AG04450 (cell line): ENCODE results near the gene CD44. TPM values are rescaled to one million over a fixed set of nuclear protein-coding genes. Genes with fewer than 3 reads are reported as not detected.

Experiments
- CTCF ChIA-PET: fragments of 300-600, 350-600 bp; formaldehyde crosslinking; extraction: SDS; loops from one replicate; lab custom pipeline; 2022; ENCODE audit warnings: antibody characterized with exemption, inconsistent platforms; lab: Charles Lee
- POLR2A ChIA-PET: fragments of 350-600 bp; formaldehyde crosslinking; extraction: SDS; loops from one replicate; lab custom pipeline; 2021; ENCODE audit warnings: antibody characterized with exemption, inconsistent platforms; lab: Yijun Ruan, JAX
- DNase-seq: peaks from one replicate; pipeline ENCODE4 v3.0.0-alpha.2; 2011; ENCODE audit warnings: low read depth, low spot score
- H3K27ac ChIP-seq: one replicate; pipeline ENCODE4 v1.5.1; 2012; ENCODE audit warnings: low read depth, low read length, control low read depth
- H3K27me3 ChIP-seq: one replicate; pipeline ENCODE4 v1.6.0; 2012; ENCODE audit warnings: low read length; ENCODE audit not compliant: control insufficient read depth, insufficient read depth
- H3K4me3 ChIP-seq: 2 replicates; pipeline ENCODE4 v1.5.1; 2011; ENCODE audit warnings: mild to moderate bottlenecking, low read depth, low read length, control low read depth
- H3K9me3 ChIP-seq: 2 replicates; pipeline ENCODE4 v1.5.1; 2012; ENCODE audit warnings: low read length; ENCODE audit not compliant: control insufficient read depth, insufficient read depth
- polyA plus RNA-seq: library from polyadenylated mRNA; depleted of rRNA; stranded (reverse); fragments of >200 nt; gene quantifications from 2 replicates; pipeline ENCODE4 v1.2.3, GENCODE V29; 2011
- TF ChIP-seq, protein P1 (sequence below): IDR thresholded peaks from 2 replicates; pipeline ENCODE4 v1.5.1; 2011; ENCODE audit warnings: low read depth, low read length, control low read depth, inconsistent platforms

Gene CD44
- polyA plus RNA-seq, 1 experiment, result 1,817 TPM

GRCh38 chr11:35235157-35235468 lies 96.1 kb downstream of the CD44 start:
- POLR2A ChIA-PET, result no interaction called here
- H3K9me3 ChIP-seq, result peaks cover 3% of the 10 kb centered on the region; the same call in 1 of the 2 replicates
- no peaks in the 10 kb centered on the region for H3K27me3 ChIP-seq
- H3K27ac ChIP-seq, result no peak overlapping the region
- no peak overlapping the region for H3K4me3 ChIP-seq
- TF ChIP-seq, protein P1, sequence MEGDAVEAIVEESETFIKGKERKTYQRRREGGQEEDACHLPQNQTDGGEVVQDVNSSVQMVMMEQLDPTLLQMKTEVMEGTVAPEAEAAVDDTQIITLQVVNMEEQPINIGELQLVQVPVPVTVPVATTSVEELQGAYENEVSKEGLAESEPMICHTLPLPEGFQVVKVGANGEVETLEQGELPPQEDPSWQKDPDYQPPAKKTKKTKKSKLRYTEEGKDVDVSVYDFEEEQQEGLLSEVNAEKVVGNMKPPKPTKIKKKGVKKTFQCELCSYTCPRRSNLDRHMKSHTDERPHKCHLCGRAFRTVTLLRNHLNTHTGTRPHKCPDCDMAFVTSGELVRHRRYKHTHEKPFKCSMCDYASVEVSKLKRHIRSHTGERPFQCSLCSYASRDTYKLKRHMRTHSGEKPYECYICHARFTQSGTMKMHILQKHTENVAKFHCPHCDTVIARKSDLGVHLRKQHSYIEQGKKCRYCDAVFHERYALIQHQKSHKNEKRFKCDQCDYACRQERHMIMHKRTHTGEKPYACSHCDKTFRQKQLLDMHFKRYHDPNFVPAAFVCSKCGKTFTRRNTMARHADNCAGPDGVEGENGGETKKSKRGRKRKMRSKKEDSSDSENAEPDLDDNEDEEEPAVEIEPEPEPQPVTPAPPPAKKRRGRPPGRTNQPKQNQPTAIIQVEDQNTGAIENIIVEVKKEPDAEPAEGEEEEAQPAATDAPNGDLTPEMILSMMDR, result no peak
- DNase-seq, result no peak
- CTCF ChIA-PET, result interaction anchor here (0.8 kb wide), 1 partner anchor 295 kb away, joined by 3 read pairs; no protein-coding TSS in a partner anchor

- DNase-seq, result no peak
- no peak overlapping the region for H3K4me3 ChIP-seq
- CTCF ChIA-PET, result interaction anchor here (0.8 kb wide), 1 partner anchor 295 kb away, joined by 3 read pairs; no protein-coding TSS in a partner anchor
- no peaks in the 10 kb centered on the region for H3K27me3 ChIP-seq
- POLR2A ChIA-PET, result no interaction called here
- peaks cover 3% of the 10 kb centered on the region; the same call in 1 of the 2 replicates for H3K9me3 ChIP-seq
- no peak overlapping the region for H3K27ac ChIP-seq
- TF ChIP-seq, protein P1, result no peak
Measured at GRCh38 chr11:35235498-35235897, 96.5 kb downstream of the CD44 start.

DNA sequence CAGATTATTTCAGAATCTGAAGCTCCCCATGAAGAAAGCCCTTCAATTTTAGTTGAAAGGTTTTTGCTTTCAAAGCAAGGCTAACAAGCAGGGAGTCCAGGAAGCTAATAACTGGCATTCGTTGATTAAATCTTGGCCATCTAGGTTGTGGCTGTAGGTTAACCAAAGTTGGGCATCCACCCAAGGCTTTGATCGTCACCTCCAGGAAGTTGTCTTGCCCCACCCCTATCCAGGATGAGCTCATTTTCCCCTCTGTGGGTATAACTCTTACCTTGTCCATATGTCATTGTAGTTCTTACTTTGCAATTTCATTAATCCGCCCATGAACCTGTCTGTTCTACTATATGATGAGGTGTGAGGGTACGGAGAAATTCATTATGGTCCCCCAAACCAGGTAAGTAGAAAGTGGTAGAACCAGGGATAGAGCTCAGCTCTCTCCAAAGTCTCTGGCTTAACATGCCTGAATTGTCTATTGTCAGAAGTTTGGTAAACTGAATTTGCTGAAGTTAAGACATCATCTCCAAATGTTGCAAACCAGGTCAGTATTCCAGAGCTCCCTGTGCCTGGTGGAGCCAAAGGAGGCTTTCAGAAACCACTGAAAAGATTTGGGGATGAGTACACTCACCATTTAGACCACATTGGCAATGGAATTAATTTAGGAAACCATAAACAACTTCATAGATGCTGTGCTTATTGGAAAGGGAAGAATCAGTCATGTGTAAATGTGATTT lies 97.1 kb downstream of the CD44 start:
- ChIA-PET POLR2A (no interaction called here), CTCF (interaction anchor here (0.8 kb wide), 1 partner anchor 296 kb away, joined by 3 read pairs; no protein-coding TSS in a partner anchor)
- peaks cover 3% of the 10 kb centered on the region; the same call in 1 of the 2 replicates for H3K9me3 ChIP-seq
- DNase-seq, result no peak
- no peaks in the 10 kb centered on the region for H3K27me3 ChIP-seq
- H3K4me3 ChIP-seq, result no peak overlapping the region
- TF ChIP-seq, protein P1, result no peak
- no peak overlapping the region for H3K27ac ChIP-seq

- ChIA-PET POLR2A (no interaction called here), CTCF (no interaction called here)
- Histone ChIP-seq H3K9me3 (peaks cover 3% of the 10 kb centered on the region; the same call in 1 of the 2 replicates), H3K4me3 (no peak overlapping the region), H3K27me3 (no peaks in the 10 kb centered on the region), H3K27ac (no peak overlapping the region)
- no peak for DNase-seq
- TF ChIP-seq, protein P1, result no peak
Measured at GRCh38 chr11:35236667-35237003, 97.7 kb downstream of the CD44 start.

DNA sequence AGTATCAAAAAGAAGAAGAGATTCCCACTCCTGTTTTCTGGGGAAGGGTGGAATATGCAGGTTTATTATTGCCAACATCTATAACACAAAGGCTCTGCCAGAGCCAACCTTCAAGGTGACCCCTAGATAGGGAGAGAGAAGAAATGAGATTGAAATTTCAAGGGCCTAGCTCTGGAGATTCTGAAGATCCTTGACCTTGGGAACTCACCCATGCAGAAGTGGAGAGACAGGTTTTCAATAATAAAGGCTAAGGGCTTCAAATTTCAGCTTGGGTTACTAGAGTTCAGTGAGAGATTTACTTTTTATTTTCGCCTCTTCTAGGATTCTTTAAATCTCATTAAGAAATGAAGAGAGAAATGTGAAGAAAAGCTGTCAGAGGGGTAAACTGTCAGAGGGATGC lies 98.4 kb downstream of the CD44 start:
- peaks cover 3% of the 10 kb centered on the region; the same call in 1 of the 2 replicates for H3K9me3 ChIP-seq
- no peak for DNase-seq
- CTCF ChIA-PET, result interaction anchor here (0.8 to 1.2 kb wide), 4 partner anchors 20 to 724 kb away, joined by 3 to 4 read pairs (median 3); no protein-coding TSS in a partner anchor
- no peak overlapping the region for H3K4me3 ChIP-seq
- POLR2A ChIA-PET, result no interaction called here
- TF ChIP-seq, protein P1, result no peak
- H3K27ac ChIP-seq, result no peak overlapping the region
- no peaks in the 10 kb centered on the region for H3K27me3 ChIP-seq
